ENCODE data around the gene MYO3B.

- TF ChIP-seq EZH2 (optimal IDR thresholded peaks at IDR 0.05; ENCODE audit: low read depth, low read length) (no peak), CTCF (IDR thresholded peaks at IDR 0.05; ENCODE audit: low read length) (no peak), EZH2phosphoT487 (IDR thresholded peaks at IDR 0.05; ENCODE audit: low read length) (no peak)
Measured at GRCh38 chr2:170701011-170701410, 523.1 kb downstream of the MYO3B start.
